ENCODE data around the gene AACS. TPM values are rescaled to one million over a fixed set of nuclear protein-coding genes. Genes with fewer than 3 reads are reported as not detected.

AACS gene
- total RNA-seq, 2 experiments from 2014 or later = 17.1 to 17.2 TPM

GRCh38 chr12:125164541-125164940 lies 99.3 kb downstream of the AACS start:
- Mint-ChIP-seq H3K36me3 (ENCODE audit: low read depth) (no peaks in the 10 kb centered on the region), H3K4me1 (no peaks in the 10 kb centered on the region), H3K27ac (no peak overlapping the region), H3K27me3 (no peaks in the 10 kb centered on the region), H3K9me3 (no peaks in the 10 kb centered on the region), H3K4me3 (no peak overlapping the region)
- POLR2A ChIA-PET = no interaction called here
- no peak for DNase-seq
- CTCF ChIA-PET = no interaction called here

- Mint-ChIP-seq H3K4me3 (no peak overlapping the region), H3K9me3 (no peaks in the 10 kb centered on the region), H3K4me1 (no peaks in the 10 kb centered on the region), H3K36me3 (ENCODE audit: low read depth) (no peaks in the 10 kb centered on the region), H3K27ac (no peak overlapping the region), H3K27me3 (peaks cover 3% of the 10 kb centered on the region)
- CTCF ChIA-PET = no interaction called here
- POLR2A ChIA-PET = no interaction called here
- no peak for DNase-seq
These were observed 100.8 kb downstream of the AACS start for GRCh38 chr12:125166041-125166440.

DNA sequence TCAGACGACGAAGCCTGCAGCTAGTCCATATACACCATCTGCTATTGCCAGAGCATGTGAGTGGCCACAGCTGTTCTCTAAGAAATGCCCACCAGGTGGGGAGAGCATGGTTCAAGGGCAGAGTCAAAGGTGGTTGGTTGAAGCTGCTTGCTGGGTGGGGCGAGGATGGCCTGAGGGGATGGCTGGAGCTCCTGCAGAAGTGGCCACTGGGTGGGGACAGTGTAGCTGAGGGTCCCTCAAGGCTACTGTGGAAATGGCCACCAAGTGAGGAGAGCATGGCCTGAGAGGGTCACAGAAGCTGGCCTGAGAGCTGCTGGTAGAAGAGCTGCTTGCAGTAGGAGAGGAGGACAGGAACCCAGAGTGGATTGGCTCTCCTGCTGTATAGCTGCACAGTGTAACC lies 102.4 kb downstream of the AACS start:
- no peak overlapping the region for H3K27ac Mint-ChIP-seq
- POLR2A ChIA-PET = no interaction called here
- H3K9me3 Mint-ChIP-seq = no peaks in the 10 kb centered on the region
- no peaks in the 10 kb centered on the region for H3K36me3 Mint-ChIP-seq (ENCODE audit: low read depth)
- H3K4me1 Mint-ChIP-seq = no peaks in the 10 kb centered on the region
- CTCF ChIA-PET = interaction anchor here (1.2 kb wide), 1 partner anchor 15 kb away, joined by 4 read pairs; no protein-coding TSS in a partner anchor
- DNase-seq = no peak
- peaks cover 4% of the 10 kb centered on the region for H3K27me3 Mint-ChIP-seq
- H3K4me3 Mint-ChIP-seq = no peak overlapping the region

DNA sequence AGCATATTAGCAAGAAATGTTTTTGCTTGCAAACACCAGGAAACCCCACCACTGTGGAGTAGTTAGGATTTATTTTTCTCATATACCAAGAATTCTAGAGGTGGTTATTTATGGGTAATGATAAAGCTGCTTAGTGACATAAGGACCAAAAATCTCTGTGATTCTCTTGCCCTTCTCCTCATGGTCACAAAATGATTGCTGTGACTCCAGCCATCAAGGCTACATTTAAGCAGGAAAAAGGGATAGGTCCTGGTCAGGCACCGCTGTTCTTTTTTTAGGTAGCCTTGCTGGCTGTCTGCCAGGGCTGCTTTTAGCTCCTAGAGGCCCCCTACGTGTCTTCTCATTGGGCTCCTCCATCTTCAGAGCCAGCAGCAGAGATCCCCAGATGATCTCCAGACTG lies 104.2 kb downstream of the AACS start:
- ChIA-PET POLR2A (no interaction called here), CTCF (interaction anchor here (1.3 kb wide), 1 partner anchor 15 kb away, joined by 3 read pairs; no protein-coding TSS in a partner anchor)
- Mint-ChIP-seq H3K27me3 (peaks cover 4% of the 10 kb centered on the region), H3K27ac (no peak overlapping the region), H3K9me3 (no peaks in the 10 kb centered on the region), H3K4me1 (no peaks in the 10 kb centered on the region), H3K36me3 (ENCODE audit: low read depth) (no peaks in the 10 kb centered on the region), H3K4me3 (no peak overlapping the region)
- no peak for DNase-seq

DNA sequence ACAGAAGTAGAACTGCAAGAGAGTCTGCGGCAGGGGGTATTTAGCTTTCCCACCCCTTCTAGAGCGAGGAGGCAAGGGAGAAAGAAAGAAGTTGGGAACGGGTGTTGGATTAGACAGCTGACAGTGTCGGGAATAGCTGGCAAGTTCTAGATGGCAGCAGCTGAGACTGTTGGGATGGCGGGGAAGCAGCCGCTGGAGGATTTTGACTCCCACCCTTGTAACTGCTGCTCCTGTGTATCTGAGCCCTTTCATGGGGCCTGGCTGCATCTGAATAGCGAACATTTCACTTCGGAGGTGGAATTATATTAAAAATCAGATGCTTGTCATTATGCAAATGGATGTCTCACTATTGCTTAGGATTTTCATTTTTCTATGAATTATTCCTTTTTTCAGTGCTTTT lies 104.6 kb downstream of the AACS start:
- CTCF ChIA-PET = interaction anchor here (1.3 kb wide), 1 partner anchor 15 kb away, joined by 3 read pairs; no protein-coding TSS in a partner anchor
- H3K4me3 Mint-ChIP-seq = no peak overlapping the region
- no peak for DNase-seq
- H3K4me1 Mint-ChIP-seq = no peaks in the 10 kb centered on the region
- no peaks in the 10 kb centered on the region for H3K9me3 Mint-ChIP-seq
- POLR2A ChIA-PET = no interaction called here
- H3K27me3 Mint-ChIP-seq = peaks cover 4% of the 10 kb centered on the region
- no peaks in the 10 kb centered on the region for H3K36me3 Mint-ChIP-seq (ENCODE audit: low read depth)
- H3K27ac Mint-ChIP-seq = no peak overlapping the region

- Mint-ChIP-seq H3K27ac (no peak overlapping the region), H3K4me3 (no peak overlapping the region), H3K4me1 (peaks cover 3% of the 10 kb centered on the region), H3K9me3 (no peaks in the 10 kb centered on the region), H3K27me3 (peaks cover 7% of the 10 kb centered on the region), H3K36me3 (ENCODE audit: low read depth) (no peaks in the 10 kb centered on the region)
- DNase-seq = no peak
- CTCF ChIA-PET = no interaction called here
- POLR2A ChIA-PET = no interaction called here
These were observed 106.0 kb downstream of the AACS start for GRCh38 chr12:125171267-125171666.

DNA sequence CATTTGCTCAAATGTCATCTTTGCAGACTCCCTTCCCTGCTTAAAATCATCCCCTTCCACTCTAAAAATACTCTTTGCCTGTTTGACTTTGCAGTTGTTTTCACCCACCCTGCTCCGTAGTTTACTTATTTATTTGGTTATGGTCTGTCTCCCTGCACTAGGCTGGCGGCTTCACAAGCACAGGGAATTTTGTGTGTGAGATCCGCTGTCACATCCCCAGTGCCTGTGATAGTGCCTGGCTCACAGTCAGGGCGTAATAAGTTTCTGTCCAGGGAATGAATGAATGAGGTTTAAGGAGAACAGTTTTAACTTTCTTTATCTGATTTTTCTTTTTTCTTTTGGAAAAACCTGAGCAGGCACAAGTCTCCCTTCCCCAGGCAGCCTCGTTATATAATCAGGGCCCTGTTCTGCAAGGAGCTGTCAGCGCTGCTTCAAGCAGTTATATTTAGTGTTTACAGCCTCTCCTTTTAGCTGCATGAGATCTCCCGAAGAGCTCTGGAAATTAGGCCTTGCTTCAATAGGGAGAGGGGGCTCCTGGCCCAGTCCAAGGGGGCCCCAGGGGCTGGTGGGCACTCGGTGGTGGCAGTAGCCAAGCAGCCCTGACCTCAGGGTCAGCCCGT lies 107.1 kb downstream of the AACS start:
- H3K27ac Mint-ChIP-seq = no peak overlapping the region
- peaks cover 7% of the 10 kb centered on the region for H3K27me3 Mint-ChIP-seq
- no peak for DNase-seq
- H3K36me3 Mint-ChIP-seq (ENCODE audit: low read depth) = no peaks in the 10 kb centered on the region
- H3K9me3 Mint-ChIP-seq = no peaks in the 10 kb centered on the region
- peaks cover 3% of the 10 kb centered on the region for H3K4me1 Mint-ChIP-seq
- CTCF ChIA-PET = no interaction called here
- POLR2A ChIA-PET = no interaction called here
- no peak overlapping the region for H3K4me3 Mint-ChIP-seq

GRCh38 chr12:125175576-125175975 lies 110.3 kb downstream of the AACS start:
- peaks cover 3% of the 10 kb centered on the region for H3K4me1 Mint-ChIP-seq
- DNase-seq = no peak
- H3K36me3 Mint-ChIP-seq (ENCODE audit: low read depth) = no peaks in the 10 kb centered on the region
- ChIA-PET CTCF (interaction anchor here (2.0 kb wide), 1 partner anchor 8 kb away, joined by 5 read pairs; no protein-coding TSS in a partner anchor), POLR2A (no interaction called here)
- no peak overlapping the region for H3K4me3 Mint-ChIP-seq
- H3K9me3 Mint-ChIP-seq = no peaks in the 10 kb centered on the region
- peaks cover 8% of the 10 kb centered on the region for H3K27me3 Mint-ChIP-seq
- no peak overlapping the region for H3K27ac Mint-ChIP-seq

DNA sequence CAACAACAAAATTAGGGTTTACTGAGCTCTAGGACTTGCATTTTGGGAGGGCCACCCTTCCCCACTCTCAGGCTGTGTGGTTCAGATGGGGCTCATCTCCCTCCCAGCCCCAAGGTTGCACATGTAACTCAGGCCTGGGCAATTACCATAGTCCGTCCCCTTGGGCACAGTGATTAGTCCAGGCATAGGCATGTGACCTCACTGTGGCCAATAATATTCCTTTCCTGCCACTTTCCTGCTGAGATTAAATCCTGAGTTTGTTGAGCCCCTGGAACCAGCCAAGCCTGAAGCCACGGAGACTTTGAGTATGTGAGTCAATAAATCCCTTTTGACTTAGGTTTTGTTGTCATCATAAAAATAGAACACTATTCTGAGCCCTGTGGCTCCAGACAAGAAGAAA lies 113.0 kb downstream of the AACS start:
- DNase-seq = no peak
- ChIA-PET CTCF (no interaction called here), POLR2A (no interaction called here)
- no peaks in the 10 kb centered on the region for H3K36me3 Mint-ChIP-seq (ENCODE audit: low read depth)
- H3K4me1 Mint-ChIP-seq = peaks cover 4% of the 10 kb centered on the region
- H3K27ac Mint-ChIP-seq = no peak overlapping the region
- H3K27me3 Mint-ChIP-seq = peaks cover 18% of the 10 kb centered on the region
- H3K9me3 Mint-ChIP-seq = no peaks in the 10 kb centered on the region
- no peak overlapping the region for H3K4me3 Mint-ChIP-seq

DNA sequence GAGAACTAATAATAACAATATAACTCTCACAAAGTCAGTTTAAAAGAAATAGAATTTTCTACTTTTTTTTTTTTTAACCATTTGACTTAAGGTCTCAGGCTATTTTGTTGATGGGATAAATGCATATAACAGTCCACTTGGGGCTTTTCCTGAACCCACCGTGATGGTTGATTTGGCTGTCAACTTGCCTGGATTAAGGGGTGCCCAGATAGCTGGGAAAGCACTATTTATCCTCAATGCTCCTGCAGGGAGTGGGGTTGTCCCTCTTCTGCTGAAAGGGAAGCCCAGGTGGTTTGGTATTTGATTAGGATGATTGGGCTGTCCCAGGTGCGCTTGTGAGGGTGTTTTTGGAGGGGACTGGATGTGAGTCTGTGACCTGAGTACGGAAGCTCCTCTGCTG lies 114.9 kb downstream of the AACS start:
- H3K27me3 Mint-ChIP-seq = peaks cover 36% of the 10 kb centered on the region

DNA sequence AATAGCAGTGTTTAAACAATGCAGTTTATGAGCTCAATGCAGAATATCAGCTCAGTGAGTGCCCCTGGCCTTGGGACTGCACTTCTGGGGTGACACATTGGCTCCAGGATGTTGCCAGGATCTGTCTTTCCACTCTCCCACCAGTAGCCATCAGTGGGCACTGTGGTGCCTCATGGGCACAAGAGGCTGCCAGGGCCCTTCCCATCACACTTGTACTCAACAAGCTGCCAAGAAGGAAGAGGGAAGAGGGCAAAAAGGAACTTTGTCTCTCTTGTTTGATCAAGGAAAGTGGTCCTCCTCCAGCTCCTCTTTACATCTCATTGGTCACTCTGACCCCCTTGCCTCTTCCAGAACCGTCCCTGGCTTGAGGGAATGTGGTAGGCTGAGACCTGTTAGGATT lies 115.9 kb downstream of the AACS start:
- Mint-ChIP-seq H3K4me3 (no peak overlapping the region), H3K27ac (no peak overlapping the region), H3K4me1 (peaks cover 6% of the 10 kb centered on the region), H3K9me3 (no peaks in the 10 kb centered on the region), H3K27me3 (peaks cover 42% of the 10 kb centered on the region), H3K36me3 (ENCODE audit: low read depth) (no peaks in the 10 kb centered on the region)
- DNase-seq = no peak
- ChIA-PET CTCF (interaction anchor here (1.6 kb wide), 1 partner anchor 222 kb away, joined by 6 read pairs; no protein-coding TSS in a partner anchor), POLR2A (no interaction called here)

More for the DNA sequence above, 114.9 kb downstream of the AACS start:
- CTCF ChIA-PET = interaction anchor here (1.6 kb wide), 1 partner anchor 223 kb away, joined by 6 read pairs; no protein-coding TSS in a partner anchor
- no peak overlapping the region for H3K27ac Mint-ChIP-seq
- POLR2A ChIA-PET = no interaction called here
- H3K4me1 Mint-ChIP-seq = peaks cover 5% of the 10 kb centered on the region
- H3K9me3 Mint-ChIP-seq = no peaks in the 10 kb centered on the region
- H3K36me3 Mint-ChIP-seq (ENCODE audit: low read depth) = no peaks in the 10 kb centered on the region
- no peak overlapping the region for H3K4me3 Mint-ChIP-seq
- no peak for DNase-seq

- Mint-ChIP-seq H3K4me3 (no peak overlapping the region), H3K27me3 (peaks cover 48% of the 10 kb centered on the region), H3K9me3 (no peaks in the 10 kb centered on the region), H3K27ac (no peak overlapping the region), H3K4me1 (peaks cover 5% of the 10 kb centered on the region), H3K36me3 (ENCODE audit: low read depth) (no peaks in the 10 kb centered on the region)
- CTCF ChIA-PET = interaction anchor here (0.9 to 3.4 kb wide), 7 partner anchors 9 to 220 kb away, joined by 3 to 50 read pairs (median 5); no protein-coding TSS in a partner anchor
- DNase-seq = peak; percentile 75
- POLR2A ChIA-PET = interaction anchor here (0.6 kb wide), 1 partner anchor 1693 kb away, joined by 3 read pairs; no protein-coding TSS in a partner anchor
These were observed 118.2 kb downstream of the AACS start for GRCh38 chr12:125183187-125184067.

DNA sequence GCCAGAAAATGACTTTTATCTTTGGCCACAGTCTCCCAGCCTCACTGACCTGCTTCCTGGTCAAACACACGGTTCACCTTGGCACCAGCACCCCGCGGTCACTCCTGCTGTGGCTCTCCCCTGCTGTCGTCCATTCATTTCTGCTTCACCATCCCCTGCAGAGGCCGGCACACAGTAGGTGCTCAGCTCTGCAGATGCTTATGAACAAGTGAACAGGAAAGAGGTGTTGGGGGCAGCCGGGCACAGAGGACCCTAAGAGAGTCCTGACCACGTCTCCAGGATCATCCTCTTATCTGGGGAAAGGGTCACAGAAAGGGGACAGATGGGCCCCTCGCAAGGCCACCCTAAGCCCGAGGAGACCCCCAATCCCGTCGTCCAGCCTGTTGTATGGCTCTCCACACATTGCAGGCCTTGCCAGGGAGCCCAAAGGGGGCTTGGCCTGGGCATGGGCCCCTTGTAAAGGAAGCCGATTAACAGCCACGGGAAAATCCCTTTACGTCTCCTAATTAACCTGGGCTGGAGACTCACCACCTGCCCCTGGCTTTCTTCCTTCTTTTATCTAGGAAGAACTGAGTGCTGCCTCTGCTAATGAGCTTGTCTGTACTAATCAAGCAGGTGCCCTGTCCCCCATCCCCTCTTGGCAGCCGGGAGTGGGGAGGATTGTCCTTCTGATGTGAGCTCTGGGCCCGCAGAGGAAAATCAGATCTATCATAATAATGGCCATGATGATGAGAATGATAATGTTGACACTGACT lies 119.2 kb downstream of the AACS start:
- ChIA-PET POLR2A (no interaction called here), CTCF (interaction anchor here (0.8 to 3.4 kb wide), 6 partner anchors 15 to 219 kb away, joined by 3 to 50 read pairs (median 4); no protein-coding TSS in a partner anchor)
- H3K36me3 Mint-ChIP-seq (ENCODE audit: low read depth) = no peaks in the 10 kb centered on the region
- H3K4me1 Mint-ChIP-seq = peaks cover 5% of the 10 kb centered on the region
- DNase-seq = no peak
- H3K9me3 Mint-ChIP-seq = no peaks in the 10 kb centered on the region
- H3K4me3 Mint-ChIP-seq = no peak overlapping the region
- no peak overlapping the region for H3K27ac Mint-ChIP-seq
- peaks cover 57% of the 10 kb centered on the region for H3K27me3 Mint-ChIP-seq

Measured in activated CD4-positive, alpha-beta memory T cell treated with anti-CD3 and anti-CD28 coated beads, Interleukin-2, amount 10 ng/mL, durations not matched to agents 7 days and 5 days (primary cell).